Lower leg skin (tissue), 3 donors: ENCODE results near the gene MPHOSPH6.

Experiments
- POLR2A ChIP-seq, 2 donors: fragments of 450-650 bp; IDR thresholded peaks; one replicate each; pipeline ENCODE4 v1.6.1; 2016 to 2017; ENCODE audit warnings: antibody characterized with exemption in 2 of 2, mild to moderate bottlenecking in 1 of 2, moderate library complexity in 1 of 2
- TF ChIP-seq, protein P1 (sequence below), 3 donors: fragments of 450-650 bp; IDR thresholded peaks; one replicate each; pipeline ENCODE4 v1.5.1; 2016; ENCODE audit warnings: antibody characterized with exemption in 3 of 3, mild to moderate bottlenecking in 3 of 3, moderate library complexity in 2 of 3

DNA sequence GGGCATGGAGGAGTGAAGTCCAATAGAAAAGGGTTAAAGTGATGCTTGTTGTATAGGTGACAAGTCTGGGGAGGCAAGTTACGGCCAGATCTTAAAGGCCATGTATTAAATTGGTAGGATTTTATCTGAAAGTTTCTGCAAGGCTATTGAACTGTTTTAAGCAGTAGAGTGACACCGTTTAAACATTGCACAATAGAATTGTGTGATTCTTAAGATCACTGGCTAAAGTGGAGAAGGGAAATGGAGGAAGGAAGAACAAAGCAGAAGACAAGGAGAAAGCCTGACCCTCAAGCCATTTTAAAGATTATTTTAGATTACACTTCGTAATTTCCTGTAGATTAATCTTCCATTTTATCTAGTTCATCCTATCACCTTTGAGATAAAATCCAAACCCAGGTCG lies 5.6 kb upstream of the MPHOSPH6 start:
- TF ChIP-seq, protein P1, sequence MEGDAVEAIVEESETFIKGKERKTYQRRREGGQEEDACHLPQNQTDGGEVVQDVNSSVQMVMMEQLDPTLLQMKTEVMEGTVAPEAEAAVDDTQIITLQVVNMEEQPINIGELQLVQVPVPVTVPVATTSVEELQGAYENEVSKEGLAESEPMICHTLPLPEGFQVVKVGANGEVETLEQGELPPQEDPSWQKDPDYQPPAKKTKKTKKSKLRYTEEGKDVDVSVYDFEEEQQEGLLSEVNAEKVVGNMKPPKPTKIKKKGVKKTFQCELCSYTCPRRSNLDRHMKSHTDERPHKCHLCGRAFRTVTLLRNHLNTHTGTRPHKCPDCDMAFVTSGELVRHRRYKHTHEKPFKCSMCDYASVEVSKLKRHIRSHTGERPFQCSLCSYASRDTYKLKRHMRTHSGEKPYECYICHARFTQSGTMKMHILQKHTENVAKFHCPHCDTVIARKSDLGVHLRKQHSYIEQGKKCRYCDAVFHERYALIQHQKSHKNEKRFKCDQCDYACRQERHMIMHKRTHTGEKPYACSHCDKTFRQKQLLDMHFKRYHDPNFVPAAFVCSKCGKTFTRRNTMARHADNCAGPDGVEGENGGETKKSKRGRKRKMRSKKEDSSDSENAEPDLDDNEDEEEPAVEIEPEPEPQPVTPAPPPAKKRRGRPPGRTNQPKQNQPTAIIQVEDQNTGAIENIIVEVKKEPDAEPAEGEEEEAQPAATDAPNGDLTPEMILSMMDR (IDR thresholded peaks at IDR 0.05) = no peak
- TF ChIP-seq POLR2A (IDR thresholded peaks at IDR 0.05) = no peak
